ENCODE results near the gene PTTG1IP2.

The PTTG1IP2 gene

DNA sequence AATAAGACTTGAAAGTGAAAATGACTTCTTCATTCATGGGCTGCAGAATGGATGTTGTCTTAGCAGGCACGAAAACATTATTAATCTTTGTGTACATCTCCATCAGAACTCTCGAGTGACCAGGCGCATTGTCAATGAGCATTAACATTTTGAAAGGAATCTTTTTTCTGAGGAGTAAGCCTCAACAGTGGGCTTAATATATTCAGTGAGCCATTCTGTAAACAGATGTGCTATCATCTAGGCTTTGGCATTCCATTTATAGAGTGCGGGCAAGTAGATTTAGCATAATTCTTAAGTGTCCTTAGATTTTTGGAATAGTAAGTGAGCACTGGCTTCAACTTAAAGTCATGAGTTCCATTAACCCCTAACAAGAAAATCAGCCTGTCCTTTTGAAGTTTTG, 33.1 kb downstream of the PTTG1IP2 start:
- ChIA-PET CTCF (no interaction called here), POLR2A (no interaction called here)
- Histone ChIP-seq H3K4me3 (ENCODE audit: control insufficient read depth in 1 of 7, extremely low read depth in 1 of 7, insufficient read depth in 4 of 7, low read depth in 2 of 7, low read length in 6 of 7) (no peak overlapping the region), H3K27me3 (replicated peaks in 2 of 5; ENCODE audit: control insufficient read depth in 4 of 5, insufficient read depth in 5 of 5, low read length in 4 of 5) (no peaks in the 10 kb centered on the region), H3K36me3 (ENCODE audit: control insufficient read depth in 4 of 4, insufficient read depth in 4 of 4, low read length in 3 of 4) (no peaks in the 10 kb centered on the region), H3K27ac (ENCODE audit: insufficient read depth in 1 of 2, low read depth in 1 of 2, low read length in 2 of 2, poor library complexity in 1 of 2, severe bottlenecking in 2 of 2) (no peak overlapping the region), H3K4me1 (ENCODE audit: control extremely low read depth in 1 of 4, control insufficient read depth in 4 of 4, insufficient read depth in 4 of 4, low read length in 3 of 4) (no peaks in the 10 kb centered on the region), H3K9me3 (ENCODE audit: control extremely low read depth in 1 of 5, control insufficient read depth in 4 of 5, insufficient read depth in 2 of 5, low read depth in 1 of 5, low read length in 4 of 5) (no peaks in the 10 kb centered on the region)
- DNase-seq, result no peak
- 89% methylated on average over 3 of the region's 4 CpGs for WGBS (ENCODE audit: insufficient coverage)

DNA sequence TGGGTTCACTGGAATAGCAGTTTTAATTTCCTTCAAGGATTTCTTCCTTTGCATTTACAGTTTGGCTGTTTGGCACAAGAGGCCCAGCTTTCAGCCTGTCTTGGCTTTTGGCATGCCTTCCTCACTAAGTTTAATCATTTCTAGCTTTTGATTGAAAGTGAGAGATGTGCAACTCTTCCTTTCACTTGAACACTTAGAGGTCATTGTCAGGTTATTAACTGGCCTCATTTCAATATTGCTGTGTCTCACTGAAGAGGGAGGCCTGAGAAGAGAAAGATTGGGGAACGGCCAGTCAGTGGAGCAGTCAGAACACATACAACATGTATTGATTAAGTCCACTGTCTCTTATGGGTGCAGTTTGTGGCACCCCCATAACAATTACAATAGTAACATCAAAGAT, 33.9 kb downstream of the PTTG1IP2 start:
- no peaks in the 10 kb centered on the region for H3K36me3 ChIP-seq (ENCODE audit: control insufficient read depth in 4 of 4, insufficient read depth in 4 of 4, low read length in 3 of 4)
- H3K4me1 ChIP-seq (ENCODE audit: control extremely low read depth in 1 of 4, control insufficient read depth in 4 of 4, insufficient read depth in 4 of 4, low read length in 3 of 4), result no peaks in the 10 kb centered on the region
- CTCF ChIA-PET, result interaction anchor here (0.6 kb wide), 1 partner anchor 36 kb away, joined by 3 read pairs; no protein-coding TSS in a partner anchor
- H3K27ac ChIP-seq (ENCODE audit: insufficient read depth in 1 of 2, low read depth in 1 of 2, low read length in 2 of 2, poor library complexity in 1 of 2, severe bottlenecking in 2 of 2), result no peak overlapping the region
- no peak overlapping the region for H3K4me3 ChIP-seq (ENCODE audit: control insufficient read depth in 1 of 7, extremely low read depth in 1 of 7, insufficient read depth in 4 of 7, low read depth in 2 of 7, low read length in 6 of 7)
- no peak for DNase-seq
- POLR2A ChIA-PET, result no interaction called here
- no peaks in the 10 kb centered on the region for H3K9me3 ChIP-seq (ENCODE audit: control extremely low read depth in 1 of 5, control insufficient read depth in 4 of 5, insufficient read depth in 2 of 5, low read depth in 1 of 5, low read length in 4 of 5)
- WGBS (ENCODE audit: insufficient coverage), result no CpG with 5 or more reads among the region's 1 CpG
- H3K27me3 ChIP-seq (replicated peaks in 2 of 5; ENCODE audit: control insufficient read depth in 4 of 5, insufficient read depth in 5 of 5, low read length in 4 of 5), result no peaks in the 10 kb centered on the region

DNA sequence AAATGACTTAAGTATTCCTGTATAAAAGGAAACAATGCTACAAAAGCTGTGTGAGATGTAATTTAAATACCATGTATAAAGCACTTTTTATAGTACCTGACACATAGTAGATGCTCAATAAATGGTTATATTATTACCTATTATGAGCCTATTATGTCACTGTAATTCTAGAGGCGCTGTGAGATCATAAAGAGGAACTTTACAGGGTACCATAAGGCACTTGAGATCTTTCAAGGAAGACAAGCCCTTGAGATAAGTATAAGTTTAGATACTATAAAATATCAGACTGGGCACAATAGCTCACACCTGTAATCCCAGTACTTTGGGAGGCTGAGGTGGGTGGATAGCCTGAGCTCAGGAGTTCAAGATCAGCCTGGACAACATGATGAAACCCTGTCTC, 38.3 kb downstream of the PTTG1IP2 start:
- Histone ChIP-seq H3K9me3 (ENCODE audit: control extremely low read depth in 1 of 5, control insufficient read depth in 4 of 5, insufficient read depth in 2 of 5, low read depth in 1 of 5, low read length in 4 of 5) (no peaks in the 10 kb centered on the region), H3K27me3 (replicated peaks in 2 of 5; ENCODE audit: control insufficient read depth in 4 of 5, insufficient read depth in 5 of 5, low read length in 4 of 5) (no peaks in the 10 kb centered on the region), H3K27ac (ENCODE audit: insufficient read depth in 1 of 2, low read depth in 1 of 2, low read length in 2 of 2, poor library complexity in 1 of 2, severe bottlenecking in 2 of 2) (no peak overlapping the region), H3K36me3 (ENCODE audit: control insufficient read depth in 4 of 4, insufficient read depth in 4 of 4, low read length in 3 of 4) (no peaks in the 10 kb centered on the region), H3K4me3 (ENCODE audit: control insufficient read depth in 1 of 7, extremely low read depth in 1 of 7, insufficient read depth in 4 of 7, low read depth in 2 of 7, low read length in 6 of 7) (no peak overlapping the region), H3K4me1 (ENCODE audit: control extremely low read depth in 1 of 4, control insufficient read depth in 4 of 4, insufficient read depth in 4 of 4, low read length in 3 of 4) (no peaks in the 10 kb centered on the region)
- no peak for DNase-seq
- no CpG with 5 or more reads among the region's 1 CpG for WGBS (ENCODE audit: insufficient coverage)
- ChIA-PET POLR2A (no interaction called here), CTCF (interaction anchor here (0.6 to 1.6 kb wide), 4 partner anchors 10 to 52 kb away, joined by 3 read pairs; no protein-coding TSS in a partner anchor)

GRCh38 chr7:90511776-90512175, 42.3 kb downstream of the PTTG1IP2 start:
- Histone ChIP-seq H3K9me3 (ENCODE audit: control extremely low read depth in 1 of 5, control insufficient read depth in 4 of 5, insufficient read depth in 2 of 5, low read depth in 1 of 5, low read length in 4 of 5) (no peaks in the 10 kb centered on the region), H3K4me3 (ENCODE audit: control insufficient read depth in 1 of 7, extremely low read depth in 1 of 7, insufficient read depth in 4 of 7, low read depth in 2 of 7, low read length in 6 of 7) (no peak overlapping the region), H3K36me3 (ENCODE audit: control insufficient read depth in 4 of 4, insufficient read depth in 4 of 4, low read length in 3 of 4) (no peaks in the 10 kb centered on the region), H3K27ac (ENCODE audit: insufficient read depth in 1 of 2, low read depth in 1 of 2, low read length in 2 of 2, poor library complexity in 1 of 2, severe bottlenecking in 2 of 2) (no peak overlapping the region), H3K4me1 (ENCODE audit: control extremely low read depth in 1 of 4, control insufficient read depth in 4 of 4, insufficient read depth in 4 of 4, low read length in 3 of 4) (no peaks in the 10 kb centered on the region), H3K27me3 (replicated peaks in 2 of 5; ENCODE audit: control insufficient read depth in 4 of 5, insufficient read depth in 5 of 5, low read length in 4 of 5) (no peaks in the 10 kb centered on the region)
- 100% methylated on average over 1 of the region's 2 CpGs for WGBS (ENCODE audit: insufficient coverage)
- POLR2A ChIA-PET, result no interaction called here
- CTCF ChIA-PET, result interaction anchor here (1.6 kb wide), 1 partner anchor 13 kb away, joined by 3 read pairs; no protein-coding TSS in a partner anchor
- DNase-seq, result no peak

GRCh38 chr7:90512821-90513254, 43.4 kb downstream of the PTTG1IP2 start:
- CTCF ChIA-PET, result interaction anchor here (0.7 to 1.6 kb wide), 3 partner anchors 12 to 112 kb away, joined by 3 read pairs; no protein-coding TSS in a partner anchor
- H3K4me3 ChIP-seq (ENCODE audit: control insufficient read depth in 1 of 7, extremely low read depth in 1 of 7, insufficient read depth in 4 of 7, low read depth in 2 of 7, low read length in 6 of 7), result no peak overlapping the region
- DNase-seq, result no peak
- WGBS (ENCODE audit: insufficient coverage), result 67% methylated on average over 1 of the region's 3 CpGs
- H3K27me3 ChIP-seq (replicated peaks in 2 of 5; ENCODE audit: control insufficient read depth in 4 of 5, insufficient read depth in 5 of 5, low read length in 4 of 5), result peaks cover 0 to 1% (median 0%) of the 10 kb centered on the region in 5 experiments
- no peaks in the 10 kb centered on the region for H3K36me3 ChIP-seq (ENCODE audit: control insufficient read depth in 4 of 4, insufficient read depth in 4 of 4, low read length in 3 of 4)
- H3K9me3 ChIP-seq (ENCODE audit: control extremely low read depth in 1 of 5, control insufficient read depth in 4 of 5, insufficient read depth in 2 of 5, low read depth in 1 of 5, low read length in 4 of 5), result no peaks in the 10 kb centered on the region
- no peak overlapping the region for H3K27ac ChIP-seq (ENCODE audit: insufficient read depth in 1 of 2, low read depth in 1 of 2, low read length in 2 of 2, poor library complexity in 1 of 2, severe bottlenecking in 2 of 2)
- H3K4me1 ChIP-seq (ENCODE audit: control extremely low read depth in 1 of 4, control insufficient read depth in 4 of 4, insufficient read depth in 4 of 4, low read length in 3 of 4), result no peaks in the 10 kb centered on the region
- POLR2A ChIA-PET, result no interaction called here

- Histone ChIP-seq H3K27ac (ENCODE audit: insufficient read depth in 1 of 2, low read depth in 1 of 2, low read length in 2 of 2, poor library complexity in 1 of 2, severe bottlenecking in 2 of 2) (no peak overlapping the region), H3K4me3 (ENCODE audit: control insufficient read depth in 1 of 7, extremely low read depth in 1 of 7, insufficient read depth in 4 of 7, low read depth in 2 of 7, low read length in 6 of 7) (no peak overlapping the region), H3K9me3 (ENCODE audit: control extremely low read depth in 1 of 5, control insufficient read depth in 4 of 5, insufficient read depth in 2 of 5, low read depth in 1 of 5, low read length in 4 of 5) (no peaks in the 10 kb centered on the region), H3K27me3 (replicated peaks in 2 of 5; ENCODE audit: control insufficient read depth in 4 of 5, insufficient read depth in 5 of 5, low read length in 4 of 5) (peaks cover 0 to 1% (median 0%) of the 10 kb centered on the region in 5 experiments), H3K4me1 (ENCODE audit: control extremely low read depth in 1 of 4, control insufficient read depth in 4 of 4, insufficient read depth in 4 of 4, low read length in 3 of 4) (no peaks in the 10 kb centered on the region), H3K36me3 (ENCODE audit: control insufficient read depth in 4 of 4, insufficient read depth in 4 of 4, low read length in 3 of 4) (no peaks in the 10 kb centered on the region)
- CTCF ChIA-PET, result no interaction called here
- no peak for DNase-seq
- POLR2A ChIA-PET, result no interaction called here
- WGBS (ENCODE audit: insufficient coverage), result 40% methylated on average over 1 of the region's 2 CpGs
These were observed 46.8 kb downstream of the PTTG1IP2 start for GRCh38 chr7:90516257-90516656.

- CTCF ChIA-PET, result interaction anchor here (0.9 to 1.9 kb wide), 3 partner anchors 10 to 20 kb away, joined by 3 to 5 read pairs (median 3); no protein-coding TSS in a partner anchor
- H3K27ac ChIP-seq (ENCODE audit: insufficient read depth in 1 of 2, low read depth in 1 of 2, low read length in 2 of 2, poor library complexity in 1 of 2, severe bottlenecking in 2 of 2), result no peak overlapping the region
- H3K4me1 ChIP-seq (ENCODE audit: control extremely low read depth in 1 of 4, control insufficient read depth in 4 of 4, insufficient read depth in 4 of 4, low read length in 3 of 4), result no peaks in the 10 kb centered on the region
- no peak overlapping the region for H3K4me3 ChIP-seq (ENCODE audit: control insufficient read depth in 1 of 7, extremely low read depth in 1 of 7, insufficient read depth in 4 of 7, low read depth in 2 of 7, low read length in 6 of 7)
- no peaks in the 10 kb centered on the region for H3K9me3 ChIP-seq (ENCODE audit: control extremely low read depth in 1 of 5, control insufficient read depth in 4 of 5, insufficient read depth in 2 of 5, low read depth in 1 of 5, low read length in 4 of 5)
- WGBS (ENCODE audit: insufficient coverage), result no CpG with 5 or more reads among the region's 1 CpG
- POLR2A ChIA-PET, result interaction anchor here (0.5 kb wide), 1 partner anchor 47 kb away, joined by 5 read pairs; no protein-coding TSS in a partner anchor
- no peaks in the 10 kb centered on the region for H3K36me3 ChIP-seq (ENCODE audit: control insufficient read depth in 4 of 4, insufficient read depth in 4 of 4, low read length in 3 of 4)
- no peak for DNase-seq
- H3K27me3 ChIP-seq (replicated peaks in 2 of 5; ENCODE audit: control insufficient read depth in 4 of 5, insufficient read depth in 5 of 5, low read length in 4 of 5), result peaks cover 0 to 1% (median 0%) of the 10 kb centered on the region in 5 experiments
These were observed 49.2 kb downstream of the PTTG1IP2 start for GRCh38 chr7:90518630-90519029.
